Cortex of kidney (tissue), 1 donor: ENCODE data around the gene HEPACAM.

Experiments used
- DNase-seq: peaks from one replicate; lab custom pipeline; 2025; lab: John Stamatoyannopoulos, UW

Gene HEPACAM

GRCh38 chr11:124884340-124884739 lies 51.5 kb downstream of the HEPACAM start:
- DNase-seq, result no peak

DNA sequence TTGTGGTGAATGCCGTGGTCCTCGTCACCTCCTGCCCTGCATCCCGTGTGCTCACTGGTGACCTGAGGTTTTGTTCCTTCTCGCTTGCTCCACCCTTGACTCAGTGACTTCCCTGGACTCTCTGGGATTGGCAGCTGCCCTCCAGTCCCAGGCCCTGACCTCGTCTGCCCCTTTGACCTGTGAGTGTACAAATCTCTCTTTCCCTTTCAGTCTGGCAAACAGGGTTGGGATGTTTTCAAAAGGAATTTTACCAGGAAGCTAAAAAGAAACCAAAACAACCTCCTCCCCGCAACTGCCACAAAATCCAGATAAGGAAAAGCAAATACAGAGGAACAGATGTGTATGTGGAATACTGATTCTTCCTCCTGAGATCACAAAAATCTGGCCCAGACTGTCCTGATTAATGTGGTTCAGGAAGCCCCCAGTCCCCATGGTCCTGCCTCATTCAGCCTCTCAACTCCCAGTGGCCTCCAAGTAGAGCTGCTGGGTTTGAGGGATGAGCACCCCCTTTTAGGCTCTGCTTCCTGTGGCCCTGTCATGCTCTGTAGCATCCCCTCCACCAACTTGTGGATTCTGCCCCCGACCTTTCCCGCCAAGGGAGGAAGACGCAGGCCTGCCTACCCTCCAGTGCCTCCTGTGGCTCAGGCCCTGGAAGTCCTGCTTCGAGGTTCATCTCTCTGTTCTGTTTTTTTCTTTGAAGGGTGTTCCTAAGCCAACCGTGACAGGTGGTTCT lies 53.3 kb downstream of the HEPACAM start:
- no peak for DNase-seq

DNA sequence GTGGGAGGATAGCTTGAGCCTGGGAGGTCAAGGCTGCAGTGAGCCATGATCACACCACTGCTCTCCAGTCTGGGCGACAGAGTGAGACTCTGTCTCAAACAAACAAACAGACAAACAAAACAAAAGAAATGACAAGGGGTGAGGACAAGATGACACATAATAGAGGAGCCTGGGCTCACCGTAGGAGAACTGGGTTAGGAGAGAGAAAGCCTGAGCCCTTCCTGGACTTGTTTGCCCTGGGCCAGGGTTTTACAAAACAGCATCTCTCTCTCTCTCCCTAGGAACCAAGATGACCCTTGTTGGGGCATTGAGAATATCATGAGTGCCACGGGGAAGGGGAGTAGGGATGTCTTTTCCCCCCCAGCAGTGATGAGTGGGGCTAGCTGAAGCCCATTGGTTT lies 54.9 kb downstream of the HEPACAM start:
- DNase-seq, result no peak

GRCh38 chr11:124880290-124880611 lies 55.6 kb downstream of the HEPACAM start:
- no peak for DNase-seq

DNA sequence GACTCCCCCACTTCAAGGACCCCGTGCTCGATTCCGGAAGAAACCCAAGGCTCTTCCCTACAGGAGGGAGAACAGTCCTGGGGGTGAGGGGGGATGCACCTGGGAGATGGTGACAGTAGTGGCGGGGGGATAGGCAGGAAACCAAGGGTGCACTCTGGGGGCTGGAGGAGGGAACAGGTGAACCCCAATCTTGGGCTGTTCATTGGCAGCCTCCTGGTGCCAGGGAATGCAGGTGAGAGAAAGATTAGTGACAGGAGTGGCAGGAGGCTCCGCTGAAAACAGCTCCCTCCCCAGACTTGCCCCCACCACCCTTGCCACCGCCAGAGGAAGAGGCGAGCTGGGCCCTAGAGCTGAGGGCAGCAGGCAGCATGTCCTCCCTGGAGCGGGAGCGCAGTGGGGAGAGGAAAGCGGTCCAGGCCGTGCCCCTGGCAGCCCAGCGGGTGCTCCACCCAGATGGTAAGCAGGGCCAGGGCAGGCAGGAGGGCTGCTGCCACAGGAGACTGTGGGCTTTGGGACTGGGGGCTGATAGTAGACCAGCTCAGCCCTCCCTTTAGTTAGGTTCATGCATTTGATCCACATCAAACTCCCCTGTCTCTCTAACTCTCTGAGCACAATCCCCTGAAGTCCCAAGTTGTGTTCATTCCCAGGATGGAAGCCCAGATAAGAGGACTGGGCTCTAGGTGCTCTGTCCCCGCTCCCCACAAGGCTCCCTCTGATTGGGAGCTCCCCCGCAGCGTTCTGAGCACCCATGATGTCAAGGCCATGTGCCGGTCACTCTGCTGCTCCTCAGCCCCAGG lies 56.2 kb downstream of the HEPACAM start:
- DNase-seq, result no peak

- no peak for DNase-seq
These were observed 56.9 kb downstream of the HEPACAM start for GRCh38 chr11:124878759-124879492.

DNA sequence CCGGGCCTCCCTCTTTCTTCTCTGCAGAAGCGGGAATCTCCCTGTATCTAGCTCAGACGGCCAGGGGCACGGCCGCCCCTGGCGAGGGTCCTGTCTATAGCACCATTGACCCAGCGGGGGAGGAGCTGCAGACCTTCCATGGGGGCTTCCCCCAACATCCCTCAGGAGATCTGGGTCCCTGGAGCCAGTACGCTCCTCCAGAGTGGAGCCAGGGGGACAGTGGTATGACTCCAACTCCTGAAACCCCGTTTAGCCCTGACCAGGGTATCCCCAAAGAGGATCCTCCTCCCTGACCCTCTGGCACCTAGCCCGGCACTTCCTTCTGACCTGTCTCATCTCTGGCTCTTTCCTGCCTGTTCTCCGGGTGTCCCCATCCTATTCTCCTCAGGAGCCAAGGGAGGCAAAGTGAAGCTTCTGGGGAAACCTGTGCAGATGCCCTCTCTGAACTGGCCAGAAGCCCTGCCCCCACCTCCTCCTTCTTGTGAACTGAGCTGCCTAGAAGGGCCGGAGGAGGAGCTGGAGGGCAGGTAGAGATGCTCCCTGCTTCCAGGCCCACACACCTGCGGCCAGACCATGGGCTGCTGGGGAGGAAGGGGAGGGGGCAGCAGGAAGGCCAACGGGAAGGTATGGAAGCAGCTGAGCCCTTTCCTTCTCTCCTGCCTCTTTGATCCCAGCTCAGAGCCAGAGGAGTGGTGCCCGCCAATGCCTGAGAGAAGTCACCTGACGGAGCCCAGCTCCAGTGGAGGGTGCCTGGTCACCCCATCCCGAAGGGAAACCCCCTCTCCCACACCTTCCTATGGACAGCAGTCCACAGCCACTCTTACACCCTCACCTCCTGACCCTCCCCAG lies 57.7 kb downstream of the HEPACAM start:
- DNase-seq, result no peak

DNA sequence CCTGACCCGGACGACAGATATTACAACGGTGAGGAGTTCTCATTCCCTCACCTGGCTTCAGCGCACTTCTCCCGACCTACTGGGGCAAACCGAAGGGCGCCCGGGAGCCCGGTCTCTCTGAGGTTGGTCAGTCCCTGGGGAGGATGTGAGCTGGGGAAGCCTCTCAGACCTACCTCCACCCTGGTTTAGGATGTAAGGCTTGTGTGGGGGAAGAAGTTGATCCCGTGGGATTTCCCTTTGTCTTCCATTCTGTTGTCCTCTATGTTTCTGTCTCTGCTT lies 58.3 kb downstream of the HEPACAM start:
- DNase-seq, result no peak

- DNase-seq, result no peak
These were observed 58.8 kb downstream of the HEPACAM start for GRCh38 chr11:124876818-124877630.

DNA sequence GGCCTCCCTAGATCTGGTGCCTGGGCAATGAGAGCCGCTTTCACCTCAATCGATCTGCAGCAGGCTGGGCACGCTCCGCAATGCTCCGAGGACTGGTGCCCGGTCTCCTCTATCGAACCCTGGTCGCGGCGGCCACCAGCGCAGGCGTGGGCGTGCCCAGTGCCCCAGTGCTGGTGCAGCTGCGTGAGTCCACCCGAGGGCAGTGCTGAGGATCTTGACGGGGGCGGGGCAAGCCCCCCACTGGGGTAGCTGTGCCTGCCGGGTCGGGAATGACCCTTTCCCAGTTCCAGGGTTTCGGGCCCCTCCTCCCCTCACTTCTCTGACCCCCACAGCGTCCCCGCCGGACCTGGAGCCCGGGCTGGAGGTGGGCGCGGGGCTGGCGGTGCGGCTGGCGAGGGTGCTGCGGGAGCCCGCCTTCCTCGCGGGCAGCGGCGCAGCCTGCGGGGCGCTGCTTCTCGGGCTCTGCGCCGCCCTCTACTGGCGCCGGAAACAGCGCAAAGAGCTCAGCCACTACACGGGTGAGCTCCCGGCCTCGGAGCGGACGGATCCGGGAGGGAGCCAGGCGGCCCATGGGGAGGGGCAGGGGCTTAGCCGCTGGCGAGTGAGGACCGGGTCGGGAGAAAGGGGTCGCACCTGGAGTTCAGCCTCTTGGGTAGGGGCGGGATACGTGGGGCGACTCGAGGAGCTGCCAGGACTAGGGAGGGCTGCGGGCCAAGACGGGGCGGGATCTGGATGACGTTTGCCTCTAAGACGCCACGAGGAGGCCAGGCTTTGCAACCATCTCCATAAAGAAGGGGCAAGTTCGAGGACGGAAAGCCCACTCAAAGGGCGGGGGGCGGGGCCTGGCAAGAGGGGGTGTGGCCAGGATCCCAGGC lies 59.7 kb downstream of the HEPACAM start:
- DNase-seq, result no peak

DNA sequence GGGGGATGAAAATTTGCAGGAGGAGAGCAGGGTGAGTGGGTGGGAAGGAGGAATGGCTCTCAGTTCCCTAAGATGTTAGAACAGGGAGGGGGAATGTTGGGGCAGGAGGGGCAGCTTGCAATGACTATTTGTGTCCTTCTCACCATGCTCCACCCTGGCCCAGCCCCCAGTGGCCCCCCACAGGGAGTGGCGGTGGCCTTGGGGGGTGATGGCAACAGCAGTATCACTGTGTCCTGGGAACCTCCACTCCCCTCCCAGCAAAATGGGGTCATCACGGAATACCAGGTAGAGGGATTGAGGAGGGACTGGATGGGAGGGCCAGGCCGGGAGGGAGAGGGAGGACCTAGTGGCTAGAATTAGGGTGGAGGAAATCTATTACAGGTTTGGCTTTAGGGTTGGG lies 60.4 kb downstream of the HEPACAM start:
- DNase-seq, result no peak

- DNase-seq, result no peak
These were observed 61.1 kb downstream of the HEPACAM start for GRCh38 chr11:124874571-124875255.

DNA sequence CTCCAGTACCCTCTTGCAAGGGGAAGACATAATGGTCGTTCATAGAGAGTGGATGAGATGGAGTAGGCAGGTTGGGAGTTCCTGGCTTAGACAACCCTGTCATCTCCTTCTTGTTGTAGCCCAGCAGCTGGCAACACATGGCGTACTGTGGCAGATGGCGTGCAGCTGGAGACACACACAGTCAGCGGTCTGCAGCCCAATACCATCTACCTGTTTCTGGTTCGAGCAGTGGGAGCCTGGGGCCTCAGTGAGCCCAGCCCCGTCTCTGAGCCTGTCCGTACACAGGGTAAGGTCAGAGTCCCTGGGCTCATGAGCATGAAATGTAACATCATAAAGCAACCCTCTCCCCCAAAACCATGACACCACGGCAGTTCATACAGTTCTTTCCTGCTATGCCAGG lies 61.9 kb downstream of the HEPACAM start:
- DNase-seq, result no peak

DNA sequence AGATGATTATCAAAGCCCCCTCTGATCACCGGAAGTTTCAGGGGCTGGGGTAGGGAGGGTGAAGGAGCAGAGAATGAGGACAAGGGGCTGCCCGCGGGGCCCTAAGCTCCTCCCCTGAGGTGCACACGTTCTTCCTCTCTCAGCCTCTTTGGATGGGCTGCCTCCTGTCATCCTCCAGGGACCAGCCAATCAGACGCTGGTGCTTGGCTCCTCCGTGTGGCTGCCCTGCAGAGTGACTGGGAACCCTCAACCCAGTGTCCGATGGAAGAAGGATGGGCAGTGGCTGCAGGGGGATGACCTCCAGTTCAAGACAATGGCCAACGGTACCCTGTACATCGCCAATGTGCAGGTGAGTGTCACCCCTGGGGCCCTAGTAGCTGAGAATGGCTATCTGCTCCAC lies 63.1 kb downstream of the HEPACAM start:
- DNase-seq, result no peak

DNA sequence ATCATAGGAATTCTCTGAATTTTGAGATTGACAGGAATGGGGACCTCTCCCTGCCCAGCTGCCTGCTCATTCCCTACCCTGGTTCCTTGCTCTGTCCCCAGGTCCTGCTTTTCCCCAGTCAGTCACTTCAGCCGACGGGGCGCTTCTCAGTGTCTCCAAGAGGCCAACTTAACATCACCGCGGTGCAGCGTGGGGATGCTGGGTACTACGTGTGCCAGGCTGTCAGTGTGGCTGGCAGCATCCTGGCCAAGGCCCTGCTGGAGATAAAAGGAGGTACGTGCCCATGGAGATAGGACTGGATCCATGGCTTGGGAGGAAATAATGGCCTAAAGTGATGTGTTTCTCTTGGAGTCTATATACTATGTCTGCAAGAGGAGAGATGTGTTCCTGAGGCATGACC lies 63.6 kb downstream of the HEPACAM start:
- no peak for DNase-seq

- no peak for DNase-seq
These were observed 65.4 kb downstream of the HEPACAM start for GRCh38 chr11:124870430-124870829.

GRCh38 chr11:124869856-124870387 lies 65.9 kb downstream of the HEPACAM start:
- no peak for DNase-seq

GRCh38 chr11:124869331-124869730 lies 66.5 kb downstream of the HEPACAM start:
- DNase-seq, result no peak
